ENCODE measurements around the gene CABP7.

CABP7 gene

GRCh38 chr22:29701155-29701999, 18.4 kb upstream of the CABP7 start:
- no peak for DNase-seq (ENCODE audit: low read depth, low spot score)

GRCh38 chr22:29702000-29702930, 17.5 kb upstream of the CABP7 start:
- H3K4me3 ChIP-seq (ENCODE audit: low read length), result no peak overlapping the region
- no peak for DNase-seq (ENCODE audit: low read depth, low spot score)

More at GRCh38 chr22:29701155-29701999, 18.4 kb upstream of the CABP7 start:
- H3K4me3 ChIP-seq (ENCODE audit: low read length), result no peak overlapping the region

GRCh38 chr22:29702931-29703501, 16.8 kb upstream of the CABP7 start:
- no peak for DNase-seq (ENCODE audit: low read depth, low spot score)
- H3K4me3 ChIP-seq (ENCODE audit: low read length), result no peak overlapping the region

GRCh38 chr22:29703569-29704195, 16.1 kb upstream of the CABP7 start:
- DNase-seq (ENCODE audit: low read depth, low spot score), result no peak
- no peak overlapping the region for H3K4me3 ChIP-seq (ENCODE audit: low read length)

DNA sequence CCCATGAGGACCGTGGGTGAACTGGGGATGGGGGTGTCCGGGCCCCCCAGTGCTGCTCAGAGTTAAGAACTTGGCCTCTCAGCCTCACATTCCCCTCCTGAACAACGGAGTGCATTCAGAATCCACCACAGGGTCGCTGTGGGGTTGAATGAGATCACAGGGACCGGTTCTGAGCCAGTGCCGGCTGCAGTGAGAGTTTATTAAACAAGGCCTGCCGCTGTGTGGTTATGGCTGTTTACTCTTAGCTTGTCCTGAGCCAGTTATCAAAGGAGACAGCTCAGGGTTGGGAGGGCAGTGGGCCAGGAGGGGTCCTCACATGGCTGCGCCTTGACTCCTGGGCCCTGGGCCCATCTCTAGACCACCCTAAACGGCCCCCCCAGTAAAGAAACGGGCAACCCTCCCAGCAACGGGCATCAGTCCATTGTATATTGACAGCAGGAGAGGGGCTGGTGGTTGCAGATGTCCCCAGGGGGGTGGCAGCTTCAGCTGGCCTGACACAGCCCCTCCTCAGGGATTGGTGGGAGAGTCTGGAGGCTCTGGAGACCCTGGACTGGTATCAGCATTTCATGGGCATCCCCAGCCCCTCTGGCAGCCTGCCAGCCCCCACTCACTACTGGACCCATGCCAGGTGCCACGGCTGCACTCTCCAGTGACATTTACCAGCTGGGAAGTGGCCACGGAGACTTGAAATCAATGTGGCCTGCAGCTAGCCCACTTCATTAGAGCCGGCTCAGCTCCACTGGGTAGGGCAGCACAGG, 15.1 kb upstream of the CABP7 start:
- H3K4me3 ChIP-seq (ENCODE audit: low read length), result no peak overlapping the region
- no peak for DNase-seq (ENCODE audit: low read depth, low spot score)

DNA sequence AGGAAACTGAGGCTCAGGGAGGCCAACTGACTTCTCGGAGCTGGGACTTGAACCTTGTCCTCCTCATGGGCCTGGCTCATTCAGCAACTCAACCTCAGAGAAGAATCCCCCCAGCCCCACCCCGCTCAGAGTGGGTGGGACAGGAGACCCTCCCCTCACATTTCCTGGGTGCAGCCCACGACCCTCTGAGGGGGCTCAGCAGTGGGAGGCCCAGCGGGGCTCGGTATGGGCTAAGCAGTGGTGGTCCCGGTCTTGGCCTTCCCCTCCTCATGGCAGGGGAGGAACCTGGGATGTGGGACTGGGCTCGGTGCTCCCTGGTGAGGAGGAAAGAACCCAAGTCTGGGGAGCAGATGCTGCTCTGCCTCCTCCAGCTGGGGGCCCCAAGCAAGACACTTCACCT, 14.2 kb upstream of the CABP7 start:
- H3K4me3 ChIP-seq (ENCODE audit: low read length), result no peak overlapping the region
- no peak for DNase-seq (ENCODE audit: low read depth, low spot score)

GRCh38 chr22:29706486-29706885, 13.3 kb upstream of the CABP7 start:
- no peak for DNase-seq (ENCODE audit: low read depth, low spot score)
- H3K4me3 ChIP-seq (ENCODE audit: low read length), result no peak overlapping the region

GRCh38 chr22:29707010-29707409, 12.8 kb upstream of the CABP7 start:
- no peak overlapping the region for H3K4me3 ChIP-seq (ENCODE audit: low read length)
- DNase-seq (ENCODE audit: low read depth, low spot score), result no peak

GRCh38 chr22:29707471-29707870, 12.3 kb upstream of the CABP7 start:
- no peak for DNase-seq (ENCODE audit: low read depth, low spot score)

DNA sequence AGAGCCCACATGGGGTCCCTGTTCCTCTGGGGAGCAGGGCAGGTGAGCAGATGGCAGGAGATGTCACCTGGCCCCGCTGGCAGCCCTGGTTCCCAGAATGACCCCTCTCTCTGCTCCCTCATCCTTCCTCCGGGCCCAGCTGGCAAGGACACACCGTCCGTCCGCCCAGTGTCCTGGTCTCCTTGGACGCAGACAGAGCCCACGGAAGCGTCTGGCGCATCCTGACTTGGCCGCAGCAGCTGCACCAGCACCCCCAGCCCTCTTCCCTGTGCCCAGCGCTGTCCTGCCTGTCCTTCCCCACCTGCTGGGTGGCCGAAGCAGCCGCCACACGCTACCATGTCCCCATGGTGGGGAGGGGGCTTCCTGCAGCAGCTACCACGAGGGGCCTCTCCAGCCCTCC, 9.6 kb upstream of the CABP7 start:
- DNase-seq (ENCODE audit: low read depth, low spot score), result no peak
- H3K4me3 ChIP-seq (ENCODE audit: low read length), result no peak overlapping the region

More at GRCh38 chr22:29707471-29707870, 12.3 kb upstream of the CABP7 start:
- no peak overlapping the region for H3K4me3 ChIP-seq (ENCODE audit: low read length)

DNA sequence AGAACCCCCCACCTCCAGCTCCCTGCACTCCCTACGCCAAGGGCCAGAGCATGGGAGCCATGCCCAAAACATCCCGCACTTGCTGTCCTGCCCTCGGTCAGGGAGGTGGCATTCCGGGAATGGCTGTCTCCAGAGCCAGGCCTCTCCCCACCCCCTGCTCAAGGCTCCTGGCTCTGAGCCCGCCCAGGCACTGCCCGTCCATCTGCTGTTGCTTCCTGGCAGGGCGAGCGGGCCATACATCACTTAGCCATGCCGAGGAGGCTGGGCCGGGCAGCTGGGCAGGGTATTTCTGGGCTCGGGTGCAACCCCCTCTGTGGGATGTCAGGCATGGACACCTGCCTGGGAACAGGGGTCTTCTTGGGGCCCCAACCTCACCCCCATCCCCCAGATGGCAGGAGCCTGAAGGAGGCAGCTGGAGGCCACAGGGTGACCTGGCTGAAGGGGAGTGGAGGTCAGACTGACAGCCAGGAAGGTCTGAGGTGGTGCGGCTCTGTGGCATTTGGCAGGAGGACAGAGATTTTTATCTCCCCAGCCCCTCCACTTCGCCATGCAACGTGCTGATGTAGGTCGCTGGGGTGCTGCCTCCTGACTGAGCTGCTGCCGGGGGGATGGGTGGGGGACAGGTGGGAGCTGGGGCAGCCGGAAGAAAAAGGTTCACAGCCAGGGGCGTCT, 8.7 kb upstream of the CABP7 start:
- no peak for DNase-seq (ENCODE audit: low read depth, low spot score)

GRCh38 chr22:29712119-29712518, 7.7 kb upstream of the CABP7 start:
- DNase-seq (ENCODE audit: low read depth, low spot score), result no peak
- H3K4me3 ChIP-seq (ENCODE audit: low read length), result no peak overlapping the region

More for the DNA sequence above, 8.7 kb upstream of the CABP7 start:
- no peak overlapping the region for H3K4me3 ChIP-seq (ENCODE audit: low read length)

DNA sequence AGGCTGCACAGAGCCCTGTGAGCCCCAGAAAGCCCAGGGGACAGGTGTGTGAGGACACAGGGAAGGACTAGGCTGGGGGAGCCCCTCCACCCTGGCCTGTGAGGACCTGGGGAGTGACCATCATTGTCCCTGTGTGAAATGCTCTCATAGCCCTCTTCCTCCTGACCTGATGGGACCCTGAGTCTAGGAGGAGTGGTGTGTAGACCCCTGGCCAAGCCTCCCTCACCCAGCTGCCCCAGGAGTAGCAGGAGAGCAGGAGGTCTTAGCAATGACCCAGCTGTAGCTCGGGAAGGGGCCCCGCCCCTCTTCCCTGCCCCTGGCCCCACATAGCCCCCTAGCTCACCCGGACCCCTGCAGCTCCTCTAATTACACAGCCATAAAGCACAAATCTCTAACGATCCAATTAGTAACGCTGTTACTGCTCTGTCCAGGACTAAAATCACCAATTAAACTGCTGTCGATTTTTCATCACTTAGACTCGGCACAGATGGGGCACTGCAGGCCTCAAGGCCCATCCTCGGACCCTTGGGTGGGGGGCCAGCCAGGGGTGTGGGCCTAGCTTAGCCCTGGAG, 6.6 kb upstream of the CABP7 start:
- no peak for DNase-seq (ENCODE audit: low read depth, low spot score)
- H3K4me3 ChIP-seq (ENCODE audit: low read length), result no peak overlapping the region

GRCh38 chr22:29715240-29715639, 4.6 kb upstream of the CABP7 start:
- no peak overlapping the region for H3K4me3 ChIP-seq (ENCODE audit: low read length)
- no peak for DNase-seq (ENCODE audit: low read depth, low spot score)

GRCh38 chr22:29715705-29716104, 4.1 kb upstream of the CABP7 start:
- no peak overlapping the region for H3K4me3 ChIP-seq (ENCODE audit: low read length)
- DNase-seq (ENCODE audit: low read depth, low spot score), result no peak

GRCh38 chr22:29716814-29717545, 2.8 kb upstream of the CABP7 start:
- no peak for DNase-seq (ENCODE audit: low read depth, low spot score)
- H3K4me3 ChIP-seq (ENCODE audit: low read length), result no peak overlapping the region

DNA sequence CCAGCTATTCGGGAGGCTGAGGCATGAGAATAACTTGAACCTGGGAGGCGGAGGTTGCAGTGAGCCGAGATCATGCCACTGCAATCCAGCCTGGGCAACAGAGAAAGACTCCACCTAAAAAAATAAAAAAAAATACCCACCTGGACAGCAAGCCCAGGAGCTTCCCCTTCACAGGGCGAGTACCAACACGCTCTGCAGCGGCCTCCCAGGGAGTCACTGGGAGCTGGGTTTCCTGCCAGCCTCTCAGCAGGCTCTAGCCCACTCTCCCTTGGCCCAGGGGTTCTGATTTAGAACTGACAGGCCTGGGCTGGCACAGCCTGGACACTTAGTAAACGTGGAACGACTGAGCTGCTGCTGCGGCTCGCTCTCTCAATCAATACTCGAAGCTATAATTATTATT, 2.0 kb upstream of the CABP7 start:
- DNase-seq (ENCODE audit: low read depth, low spot score), result no peak
- no peak overlapping the region for H3K4me3 ChIP-seq (ENCODE audit: low read length)
